HepG2 (cell line): ENCODE data around the gene REST. TPM values are rescaled to one million over a fixed set of nuclear protein-coding genes. Genes with fewer than 3 reads are reported as not detected.

Experiments used
- ATAD3A ChIP-seq: sonication (generic); formaldehyde crosslinking; IDR thresholded peaks from 2 replicates; pipeline ENCODE4 v1.4.0; 2020; ENCODE audit warnings: missing genetic modification reagents
- ELF3 ChIP-seq: IDR thresholded peaks from 2 replicates; pipeline ENCODE4 v1.6.1; 2016; ENCODE audit warnings: missing genetic modification reagents, missing compliant biosample characterization
- IRX3 ChIP-seq: sonication (generic); formaldehyde crosslinking; IDR thresholded peaks from 2 replicates; pipeline ENCODE4 v1.8.1; 2023; ENCODE audit warnings: mild to moderate bottlenecking, low read depth, missing genetic modification reagents, borderline replicate concordance
- JUN ChIP-seq: sonication (generic); formaldehyde crosslinking; IDR thresholded peaks from 2 replicates; pipeline ENCODE4 v1.4.0; 2020; ENCODE audit warnings: mild to moderate bottlenecking, missing genetic modification reagents
- LCORL ChIP-seq, 2 experiments: fragments of 450-650 bp in 1 of 2; sonication (generic) in 1 of 2; formaldehyde crosslinking in 1 of 2; IDR thresholded peaks; 2 replicates each; pipeline versions ENCODE4 v1.5.0 to v1.6.1; 2017 to 2020; ENCODE audit warnings: antibody characterized with exemption in 1 of 2, missing genetic modification reagents in 1 of 2
- MTF1 ChIP-seq: sonication (generic); formaldehyde crosslinking; IDR thresholded peaks from 2 replicates; pipeline ENCODE4 v1.5.0; 2020; ENCODE audit warnings: missing genetic modification reagents
- NFRKB ChIP-seq: fragments of 450-650 bp; IDR thresholded peaks from 2 replicates; pipeline ENCODE4 v1.6.1; 2017
- NFYC ChIP-seq: IDR thresholded peaks from 2 replicates; pipeline ENCODE4 v1.6.1; 2016; ENCODE audit warnings: missing genetic modification reagents, missing compliant biosample characterization
- PRDM4 ChIP-seq: sonication (generic); formaldehyde crosslinking; IDR thresholded peaks from 2 replicates; pipeline ENCODE4 v1.9.0; 2021; ENCODE audit warnings: missing genetic modification reagents, borderline replicate concordance
- RFXANK ChIP-seq: IDR thresholded peaks from 2 replicates; pipeline ENCODE4 v1.6.1; 2016
- TFE3 ChIP-seq: IDR thresholded peaks from 2 replicates; pipeline ENCODE4 v1.6.1; 2016
- ZNF33B ChIP-seq: sonication (generic); formaldehyde crosslinking; IDR thresholded peaks from 2 replicates; pipeline ENCODE4 v1.5.1; 2020; ENCODE audit warnings: mild to moderate bottlenecking, missing genetic modification reagents
- ZNF512B ChIP-seq: sonication (generic); formaldehyde crosslinking; IDR thresholded peaks from 2 replicates; pipeline ENCODE4 v1.5.1; 2020; ENCODE audit warnings: missing genetic modification reagents, mild to moderate bottlenecking, borderline replicate concordance
- ZNF580 ChIP-seq: IDR thresholded peaks from 2 replicates; pipeline ENCODE4 v1.6.1; 2016; ENCODE audit warnings: low read depth, borderline replicate concordance
- ZSCAN20 ChIP-seq: sonication (generic); formaldehyde crosslinking; IDR thresholded peaks from 2 replicates; pipeline ENCODE4 v1.4.0; 2020; ENCODE audit warnings: missing genetic modification reagents, mild to moderate bottlenecking, borderline replicate concordance
- ZSCAN22 ChIP-seq: sonication (generic); formaldehyde crosslinking; IDR thresholded peaks from 2 replicates; pipeline ENCODE4 v1.4.0; 2020; ENCODE audit warnings: mild to moderate bottlenecking, missing genetic modification reagents
- ZSCAN5A ChIP-seq: sonication (generic); formaldehyde crosslinking; IDR thresholded peaks from 2 replicates; pipeline ENCODE4 v1.8.0; 2022; ENCODE audit warnings: mild to moderate bottlenecking, missing genetic modification reagents, borderline replicate concordance
- polyA plus RNA-seq, 8 experiments: library from polyadenylated mRNA; depleted of rRNA in 3 of 8; stranded (reverse) in 7 of 8; unstranded in 1 of 8; fragments of >200 nt; fragmentation: Illumina TruSeq in 4 of 8; extraction: Trizol in 4 of 8; gene quantifications; 2 replicates each; pipeline versions ENCODE4 v1.2.1 to v1.2.3, GENCODE V29; 2011 to 2016; ENCODE audit warnings: low read depth in 4 of 8, missing spikeins in 1 of 8, mixed read lengths in 1 of 8; ENCODE audit not compliant: insufficient read depth in 1 of 8
- total RNA-seq, 5 experiments: library from RNA; depleted of rRNA; stranded (reverse); fragments of >200 nt; fragmentation: Illumina TruSeq; extraction: Trizol; gene quantifications; 2 replicates each; pipeline ENCODE4 v1.2.3, GENCODE V29; 2016; ENCODE audit warnings: low read depth in 1 of 5
- TF ChIP-seq, protein P1 (sequence below): sonication (generic); formaldehyde crosslinking; IDR thresholded peaks from 2 replicates; pipeline ENCODE4 v1.9.0; 2021; ENCODE audit warnings: missing genetic modification reagents, borderline replicate concordance

Gene REST
- total and polyA plus RNA-seq, 2 of the 13 experiments (the other 11 are each of a cell fraction or from before 2014, with no cell fraction given): 12.7 to 22.4 TPM

DNA sequence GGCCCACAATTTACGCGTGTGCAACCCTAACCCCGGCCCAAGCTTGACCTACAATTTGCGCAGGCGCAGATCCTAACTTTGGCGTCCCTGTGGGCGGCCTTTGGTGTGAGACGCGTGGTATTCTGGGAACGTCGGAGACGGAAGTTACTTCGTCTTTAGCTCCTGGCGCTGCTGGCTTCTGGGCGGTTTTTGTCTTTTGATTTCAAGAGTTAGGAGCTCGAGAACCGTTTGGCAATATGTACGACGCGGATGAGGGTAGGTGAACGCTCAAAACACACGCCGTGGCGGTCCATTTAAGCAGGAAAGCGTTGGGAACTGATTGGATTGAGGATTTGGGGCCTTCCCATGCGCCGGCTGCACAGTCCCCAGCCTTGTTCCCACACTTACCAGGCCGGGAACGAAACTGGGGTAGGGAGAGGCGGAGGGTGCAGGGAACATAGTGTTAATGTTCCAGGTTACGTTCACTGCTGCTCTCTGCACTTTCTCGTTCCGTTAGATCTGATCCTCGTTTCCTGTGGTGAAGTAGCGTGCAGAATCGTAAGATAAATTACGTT, 71.1 kb downstream of the REST start, which contains the start of gene POLR2B (continued):
- TF ChIP-seq TFE3 (CRISPR knock-in tag): 0 out of 2 replicates have a peak, but pooled peaks have one; percentile 41
- TF ChIP-seq ZSCAN22 (CRISPR knock-in tag): no peak
- TF ChIP-seq PRDM4: no peak
- no peak for TF ChIP-seq ZSCAN20 (CRISPR knock-in tag)
- no peak; the same call in 1 of the 2 replicates for TF ChIP-seq NFYC (CRISPR knock-in tag)
- 0 out of 2 replicates have a peak, but pooled peaks have one; percentile 13 for TF ChIP-seq LCORL (IDR thresholded peaks at IDR 0.05)
- no peak for TF ChIP-seq LCORL (CRISPR knock-in tag; IDR thresholded peaks at IDR 0.05)
- TF ChIP-seq ATAD3A (CRISPR knock-in tag): no peak
- peak; percentile 82 for TF ChIP-seq ELF3 (CRISPR knock-in tag)
- peak; percentile 77; the same call in 1 of the 2 replicates for TF ChIP-seq ZNF33B
- no peak for TF ChIP-seq RFXANK (CRISPR knock-in tag)
- TF ChIP-seq, protein P1, sequence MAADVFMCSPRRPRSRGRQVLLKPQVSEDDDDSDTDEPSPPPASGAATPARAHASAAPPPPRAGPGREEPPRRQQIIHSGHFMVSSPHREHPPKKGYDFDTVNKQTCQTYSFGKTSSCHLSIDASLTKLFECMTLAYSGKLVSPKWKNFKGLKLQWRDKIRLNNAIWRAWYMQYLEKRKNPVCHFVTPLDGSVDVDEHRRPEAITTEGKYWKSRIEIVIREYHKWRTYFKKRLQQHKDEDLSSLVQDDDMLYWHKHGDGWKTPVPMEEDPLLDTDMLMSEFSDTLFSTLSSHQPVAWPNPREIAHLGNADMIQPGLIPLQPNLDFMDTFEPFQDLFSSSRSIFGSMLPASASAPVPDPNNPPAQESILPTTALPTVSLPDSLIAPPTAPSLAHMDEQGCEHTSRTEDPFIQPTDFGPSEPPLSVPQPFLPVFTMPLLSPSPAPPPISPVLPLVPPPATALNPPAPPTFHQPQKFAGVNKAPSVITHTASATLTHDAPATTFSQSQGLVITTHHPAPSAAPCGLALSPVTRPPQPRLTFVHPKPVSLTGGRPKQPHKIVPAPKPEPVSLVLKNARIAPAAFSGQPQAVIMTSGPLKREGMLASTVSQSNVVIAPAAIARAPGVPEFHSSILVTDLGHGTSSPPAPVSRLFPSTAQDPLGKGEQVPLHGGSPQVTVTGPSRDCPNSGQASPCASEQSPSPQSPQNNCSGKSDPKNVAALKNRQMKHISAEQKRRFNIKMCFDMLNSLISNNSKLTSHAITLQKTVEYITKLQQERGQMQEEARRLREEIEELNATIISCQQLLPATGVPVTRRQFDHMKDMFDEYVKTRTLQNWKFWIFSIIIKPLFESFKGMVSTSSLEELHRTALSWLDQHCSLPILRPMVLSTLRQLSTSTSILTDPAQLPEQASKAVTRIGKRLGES (CRISPR knock-in tag): no peak
- 0 out of 2 replicates have a peak, but pooled peaks have one; percentile 20 for TF ChIP-seq JUN
- TF ChIP-seq ZNF580 (CRISPR knock-in tag): no peak
- no peak for TF ChIP-seq IRX3 (CRISPR knock-in tag)
- TF ChIP-seq MTF1 (CRISPR knock-in tag): no peak
- no peak for TF ChIP-seq ZSCAN5A
- no peak for TF ChIP-seq ZNF512B (CRISPR knock-in tag)
- no peak for TF ChIP-seq NFRKB
